ENCODE measurements around the gene GORASP1.

Gene GORASP1

DNA sequence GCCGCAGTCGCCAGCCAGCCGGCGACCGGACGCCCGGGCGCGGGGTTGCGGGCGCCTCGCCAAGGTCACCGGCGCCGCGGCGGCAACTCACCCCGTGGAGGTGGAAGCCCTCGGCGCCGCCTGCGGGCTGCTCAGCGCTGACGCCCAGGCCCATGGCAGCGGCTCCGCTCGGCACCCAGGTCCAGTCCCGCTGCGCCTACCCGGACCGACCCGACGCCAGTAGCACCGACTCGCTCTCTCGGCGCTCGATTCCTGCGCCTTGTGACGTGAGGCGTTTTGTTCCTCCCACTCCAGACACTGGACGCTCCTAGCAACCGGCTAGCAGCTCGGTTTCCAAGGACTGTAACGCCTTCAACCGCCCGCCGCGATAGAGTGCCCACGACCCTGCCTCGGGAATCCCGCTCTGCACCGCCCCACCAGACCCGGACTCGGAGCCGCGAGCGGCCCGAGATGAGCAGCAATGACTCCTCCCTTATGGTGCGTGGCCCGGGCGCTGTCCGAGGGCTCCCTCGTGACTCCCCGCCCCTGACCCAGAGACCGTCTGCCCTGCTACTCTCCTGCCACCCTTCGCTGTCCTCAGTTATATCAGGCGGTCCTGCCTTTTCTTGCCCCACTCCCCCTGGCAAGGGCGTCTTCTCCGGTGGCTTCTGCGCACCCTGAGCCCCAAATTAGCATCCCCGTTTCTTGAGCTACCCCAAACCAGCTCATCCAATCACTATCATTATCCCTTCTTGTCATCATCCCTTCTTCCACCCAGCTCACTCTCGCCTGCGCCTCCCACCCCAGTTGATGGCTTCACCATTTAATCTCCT lies at the start of gene GORASP1, which contains the start of gene TTC21A:
GORASP1 (minus strand) TSS at position 240 of the 812 bp plus-strand sequence; CDS start at position 154, 86 bp downstream.
TTC21A (plus strand) TSS at position 293 of the 812 bp plus-strand sequence; CDS start at position 451, 158 bp downstream.
- peak in 1 of 2 donors; percentile 50 for DNase-seq (ENCODE audit: low read depth in 1 of 2, low spot score in 1 of 2)

DNA sequence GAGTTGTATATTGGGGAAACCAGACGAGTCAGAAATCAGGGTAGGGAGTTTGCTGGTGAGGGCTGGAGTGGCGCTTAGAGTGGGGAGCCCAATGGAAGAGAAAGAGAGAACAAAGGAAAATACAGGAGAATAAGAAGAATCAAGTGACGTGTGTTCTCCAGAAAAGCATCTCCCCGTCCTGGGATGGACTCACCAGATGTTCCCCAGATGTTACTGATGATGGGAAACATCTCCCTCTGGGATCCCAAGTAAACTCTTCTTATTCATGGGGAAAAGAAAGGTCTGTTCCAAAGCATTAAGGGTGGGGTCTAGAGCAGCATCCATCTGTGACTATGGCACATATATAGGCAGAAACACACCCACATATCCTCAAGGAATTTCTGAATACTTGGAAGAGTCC lies 49.0 kb upstream of the GORASP1 start:
- no peak for DNase-seq (ENCODE audit: low read depth in 1 of 2, low spot score in 1 of 2)

DNA sequence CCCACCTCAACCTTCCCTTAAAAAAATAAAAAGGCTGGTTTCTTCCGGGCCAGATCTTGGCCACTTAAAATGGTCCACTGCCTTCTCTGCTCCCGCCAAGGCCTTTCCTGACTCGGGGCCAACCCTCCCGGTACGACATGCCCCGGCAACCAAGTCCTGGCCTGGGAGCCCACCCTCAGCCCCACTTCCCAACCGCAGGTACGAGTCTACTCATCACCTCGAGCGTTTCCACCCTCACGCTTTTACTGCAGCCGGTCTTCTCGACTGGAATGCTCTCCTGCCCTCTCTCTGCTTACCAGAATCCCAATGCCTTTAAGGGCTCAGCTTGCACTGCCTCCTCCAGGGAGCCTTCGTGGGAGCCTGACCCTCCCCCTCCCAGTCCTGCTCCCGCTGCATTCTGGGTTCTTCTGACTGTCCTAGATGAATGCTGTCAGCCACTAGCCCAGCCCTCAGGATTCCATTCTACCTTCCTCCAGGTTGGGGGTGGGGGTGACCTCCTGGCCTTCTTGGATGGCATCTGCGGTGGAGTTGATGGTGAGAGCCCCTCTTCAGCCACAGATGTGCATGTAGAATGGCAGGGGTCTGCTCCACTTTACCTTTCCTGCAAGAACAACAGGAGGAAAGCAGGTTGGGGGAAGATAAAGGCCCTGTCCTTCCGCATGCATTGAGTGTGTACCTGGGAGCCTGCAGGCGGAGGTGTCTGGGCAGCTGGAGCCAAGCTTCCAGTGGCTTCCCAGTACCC lies 47.0 kb upstream of the GORASP1 start:
- no peak for DNase-seq (ENCODE audit: low read depth in 1 of 2, low spot score in 1 of 2)

- DNase-seq (ENCODE audit: low read depth in 1 of 2, low spot score in 1 of 2) = no peak
Observed at GRCh38 chr3:39153977-39154279, 46.5 kb upstream of the GORASP1 start.

- no peak for DNase-seq (ENCODE audit: low read depth in 1 of 2, low spot score in 1 of 2)
Observed at GRCh38 chr3:39150803-39151631, 43.6 kb upstream of the GORASP1 start.

- no peak for DNase-seq (ENCODE audit: low read depth in 1 of 2, low spot score in 1 of 2)
Observed at GRCh38 chr3:39150148-39150802, 42.8 kb upstream of the GORASP1 start.

GRCh38 chr3:39149498-39150147 lies 42.2 kb upstream of the GORASP1 start:
- DNase-seq (ENCODE audit: low read depth in 1 of 2, low spot score in 1 of 2) = no peak

DNA sequence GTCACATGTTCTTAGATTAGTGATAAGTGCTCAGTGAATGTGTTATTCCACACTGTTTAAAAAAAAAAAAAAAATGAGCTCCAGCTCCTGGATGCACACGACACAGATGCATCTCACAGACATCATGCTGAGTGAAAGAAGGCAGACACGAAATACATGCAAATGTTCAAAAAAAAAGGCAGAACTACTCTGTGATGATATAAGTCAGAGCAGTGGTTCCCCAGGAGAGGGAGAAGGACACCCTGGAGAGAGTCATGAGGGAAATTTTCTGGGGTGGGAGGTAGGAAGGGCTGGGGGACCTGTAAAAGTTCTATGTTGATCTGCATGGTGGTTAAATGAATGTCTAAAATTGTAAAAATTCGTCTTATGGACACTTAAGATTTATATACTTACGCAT lies 41.6 kb upstream of the GORASP1 start:
- no peak for DNase-seq (ENCODE audit: low read depth in 1 of 2, low spot score in 1 of 2)

GRCh38 chr3:39148435-39149058 lies 41.1 kb upstream of the GORASP1 start:
- no peak for DNase-seq (ENCODE audit: low read depth in 1 of 2, low spot score in 1 of 2)

DNA sequence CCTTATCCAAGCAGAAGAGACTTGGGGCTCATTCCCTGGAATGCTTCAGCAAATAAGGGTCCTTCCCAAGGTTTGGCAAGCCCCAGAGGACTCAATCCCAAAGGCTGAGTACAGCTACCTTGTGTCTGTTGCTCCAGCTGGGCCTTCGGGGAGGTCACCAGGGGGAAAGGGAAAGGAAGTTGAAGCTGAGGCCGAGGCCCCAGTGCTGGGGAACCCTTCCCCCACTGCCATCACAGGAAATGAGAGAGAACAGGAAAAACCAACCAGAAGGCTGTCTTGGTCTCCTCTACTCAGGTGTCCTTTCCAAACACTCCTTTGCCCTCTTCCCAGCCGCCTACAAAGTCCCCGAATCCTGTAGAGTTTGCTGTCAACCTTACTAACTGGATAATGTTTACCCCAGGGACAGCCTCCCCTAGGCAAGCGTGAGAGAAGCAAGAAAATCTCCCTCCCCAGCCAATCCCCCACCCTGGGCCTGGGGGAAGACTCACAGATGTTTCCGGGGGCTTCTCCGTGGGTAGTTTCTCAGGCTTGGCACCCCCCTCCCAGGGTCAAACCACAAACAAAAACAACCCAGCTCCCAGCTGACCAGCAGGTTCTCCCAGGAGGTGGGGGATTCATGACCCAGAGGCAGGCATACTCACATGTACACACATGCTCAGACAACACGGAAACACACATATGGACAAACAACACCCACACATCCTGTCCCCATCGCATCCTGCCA lies 40.4 kb upstream of the GORASP1 start:
- DNase-seq (ENCODE audit: low read depth in 1 of 2, low spot score in 1 of 2) = no peak

DNA sequence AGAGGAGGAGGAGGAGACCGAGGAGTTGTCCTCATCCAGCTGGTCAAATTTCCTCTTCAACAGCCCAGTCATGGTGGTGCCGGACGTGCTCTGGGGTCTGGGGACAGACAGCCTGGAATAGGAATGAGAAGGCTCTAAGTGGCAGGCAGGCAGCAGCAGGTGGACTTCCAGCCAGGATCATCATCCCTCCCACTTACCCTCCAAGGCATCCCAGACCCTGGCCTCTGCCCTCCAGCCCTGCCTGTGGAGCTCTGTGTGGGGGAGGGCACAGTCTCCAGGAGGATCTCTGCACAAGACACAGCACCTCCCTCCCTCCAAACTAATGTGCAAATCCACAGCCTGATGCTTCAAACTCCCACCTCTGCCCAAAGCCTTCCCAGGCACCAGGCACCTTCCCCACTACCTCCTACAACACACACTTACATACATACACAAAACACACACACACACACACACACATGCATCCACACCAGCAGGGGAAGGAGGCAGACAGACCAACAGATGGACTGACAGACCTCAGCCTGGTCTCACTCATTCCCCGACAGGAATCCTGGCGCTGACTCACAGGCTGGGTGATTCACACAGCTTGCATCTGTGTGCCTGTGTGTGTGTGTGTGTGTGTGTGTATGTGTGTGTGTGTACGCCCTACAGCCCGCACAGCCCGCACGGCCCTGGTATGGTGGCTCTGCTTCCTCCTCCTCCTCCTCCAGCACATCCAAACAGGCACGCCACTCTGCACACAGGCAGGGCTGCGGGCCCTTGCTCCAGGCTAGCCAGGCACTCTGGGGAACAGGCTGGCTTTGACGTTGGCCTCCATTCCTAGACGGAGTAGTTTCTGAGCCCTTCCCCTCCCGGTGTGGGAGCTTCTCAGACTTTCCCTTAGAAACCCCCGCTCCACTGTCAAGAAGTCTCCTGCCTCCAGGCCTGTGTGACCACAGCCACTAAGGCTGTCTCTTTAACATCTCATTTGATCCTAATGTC lies 39.5 kb upstream of the GORASP1 start:
- peak; percentile 42 to 57 for DNase-seq (ENCODE audit: low read depth in 1 of 2, low spot score in 1 of 2)

- DNase-seq (ENCODE audit: low read depth in 1 of 2, low spot score in 1 of 2) = no peak
Observed at GRCh38 chr3:39146083-39146501, 38.7 kb upstream of the GORASP1 start.

DNA sequence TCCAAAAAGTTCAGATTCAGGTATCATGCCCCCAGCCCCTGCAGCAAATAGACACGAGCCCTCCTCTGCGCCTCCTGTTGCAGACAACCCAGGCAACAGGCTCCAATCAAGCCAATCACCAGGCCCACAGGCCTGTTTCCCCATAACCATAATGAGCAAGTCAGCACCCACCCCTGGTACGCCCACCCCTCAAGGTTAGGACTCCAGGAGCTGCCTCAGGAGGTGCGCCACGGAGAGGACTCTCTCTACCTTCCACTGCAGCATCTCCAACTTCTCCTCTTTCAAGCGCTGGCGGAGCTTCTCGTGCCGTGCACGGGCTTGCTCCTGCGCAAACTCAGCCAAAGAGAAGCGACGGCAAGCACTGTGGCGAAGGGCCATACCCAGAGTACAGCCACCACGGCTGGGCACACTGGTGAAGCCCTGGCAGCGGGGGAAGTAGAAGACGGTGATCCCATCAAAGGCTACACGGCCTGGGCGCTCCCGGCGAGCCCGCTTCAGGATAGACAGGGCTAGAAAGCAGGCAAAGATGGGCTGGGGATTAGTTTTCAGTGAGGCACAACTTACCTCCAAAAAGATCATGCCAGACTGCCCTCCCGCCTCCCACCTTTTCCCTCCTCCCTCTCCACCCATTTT lies 37.4 kb upstream of the GORASP1 start:
- DNase-seq (ENCODE audit: low read depth in 1 of 2, low spot score in 1 of 2) = no peak

- DNase-seq (ENCODE audit: low read depth in 1 of 2, low spot score in 1 of 2) = no peak
Observed at GRCh38 chr3:39144095-39144747, 36.8 kb upstream of the GORASP1 start.

DNA sequence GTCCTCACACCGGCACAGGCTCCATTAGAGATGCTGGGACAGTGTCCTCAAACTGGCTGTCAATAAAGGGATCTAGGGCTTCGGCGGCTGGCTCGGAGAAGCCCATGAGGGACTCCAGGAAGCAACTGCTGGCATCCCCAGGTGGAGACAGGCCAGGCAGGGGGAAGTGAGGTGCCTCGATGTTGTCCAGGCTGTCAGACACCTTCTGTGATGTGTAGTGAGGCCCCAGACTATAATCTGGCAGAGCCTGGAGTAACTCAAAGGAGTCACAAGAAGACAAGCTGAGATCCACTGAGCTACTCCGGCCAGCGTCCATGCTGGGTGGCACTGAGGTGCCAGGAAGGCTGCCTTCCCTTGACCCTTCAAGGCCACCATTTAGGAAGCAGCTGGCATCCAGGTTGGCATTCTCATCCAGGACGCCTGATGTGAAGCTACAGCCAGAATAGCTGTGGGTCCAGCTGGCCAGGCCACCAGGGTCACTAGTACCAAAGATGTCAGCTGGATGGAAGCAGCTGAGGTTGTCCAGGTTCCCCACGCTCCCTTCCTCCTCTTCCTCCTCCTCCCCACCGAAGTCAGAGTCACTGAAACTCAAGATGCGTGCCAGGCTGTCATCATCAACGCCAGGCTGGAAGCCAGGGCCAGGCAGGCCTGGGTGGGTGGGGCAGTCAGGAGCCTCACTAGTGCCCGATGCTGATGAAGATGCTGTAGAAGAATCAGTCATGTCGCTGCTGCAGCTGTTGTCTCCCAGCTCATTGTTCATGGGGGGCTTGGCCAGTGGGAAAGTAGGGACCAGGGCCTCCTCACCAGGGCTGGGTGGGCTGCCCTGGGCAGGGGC lies 35.8 kb upstream of the GORASP1 start:
- DNase-seq (ENCODE audit: low read depth in 1 of 2, low spot score in 1 of 2) = no peak

- DNase-seq (ENCODE audit: low read depth in 1 of 2, low spot score in 1 of 2) = no peak
Observed at GRCh38 chr3:39142067-39142466, 34.6 kb upstream of the GORASP1 start.
